Osteoblast (primary cell): Measurements from ENCODE around the gene POT1. TPM values are rescaled to one million over a fixed set of nuclear protein-coding genes. Genes with fewer than 3 reads are reported as not detected.

Source experiments
- DNase-seq: peaks from one replicate; pipeline ENCODE4 v3.0.0; 2011; ENCODE audit warnings: low spot score, mixed read lengths; ENCODE audit not compliant: insufficient read length; ENCODE audit errors: missing footprints
- H2AFZ ChIP-seq: 2 replicates; pipeline ENCODE4 v1.6.0; 2011; ENCODE audit warnings: mild to moderate bottlenecking, low read length
- H3K27ac ChIP-seq: 2 replicates; pipeline ENCODE4 v1.5.1; 2011; ENCODE audit warnings: mild to moderate bottlenecking, low read depth, low read length, moderate library complexity
- H3K27me3 ChIP-seq: 2 replicates; pipeline ENCODE4 v1.6.0; 2012; ENCODE audit warnings: mild to moderate bottlenecking, control low read depth, inconsistent platforms, low read length, moderate library complexity; ENCODE audit not compliant: insufficient read depth
- H3K36me3 ChIP-seq: 2 replicates; pipeline ENCODE4 v1.5.1; 2011; ENCODE audit warnings: mild to moderate bottlenecking, low read length, control low read depth, moderate library complexity; ENCODE audit not compliant: insufficient read depth
- H3K4me1 ChIP-seq: 2 replicates; pipeline ENCODE4 v1.5.1; 2011; ENCODE audit warnings: mild to moderate bottlenecking, low read length, control low read depth, moderate library complexity; ENCODE audit not compliant: insufficient read depth
- H3K4me2 ChIP-seq: 2 replicates; pipeline ENCODE4 v1.6.0; 2011; ENCODE audit warnings: mild to moderate bottlenecking, low read length; ENCODE audit not compliant: insufficient read depth
- H3K4me3 ChIP-seq: fragments of 200-600 bp; sonication (generic); 3 replicates; pipeline ENCODE4 v1.5.1; 2012; ENCODE audit warnings: mild to moderate bottlenecking, low read length, inconsistent platforms; ENCODE audit not compliant: insufficient read depth
- H3K79me2 ChIP-seq: 2 replicates; pipeline ENCODE4 v1.6.0; 2012; ENCODE audit warnings: mild to moderate bottlenecking, low read length, control low read depth, inconsistent platforms; ENCODE audit not compliant: insufficient read depth
- H3K9me3 ChIP-seq: 2 replicates; pipeline ENCODE4 v1.5.1; 2011; ENCODE audit warnings: low read depth, low read length, control low read depth
- H4K20me1 ChIP-seq: 2 replicates; pipeline ENCODE4 v1.6.0; 2012; ENCODE audit warnings: mild to moderate bottlenecking, low read length, control low read depth; ENCODE audit not compliant: insufficient read depth
- CTCF ChIP-seq: IDR thresholded peaks from 2 replicates; pipeline ENCODE4 v1.5.1; 2011; ENCODE audit warnings: mild to moderate bottlenecking, low read depth, low read length, moderate library complexity; ENCODE audit errors: extremely low read depth
- total RNA-seq: library from RNA; depleted of rRNA; stranded (reverse); fragments of >200 nt; gene quantifications from 2 replicates; pipeline ENCODE4 v1.2.3, GENCODE V29; 2012

POT1 gene
- total RNA-seq, 1 donor = 23.5 TPM

- no peak for TF ChIP-seq CTCF
- H2AFZ ChIP-seq = no peak overlapping the region
- H3K36me3 ChIP-seq = no peaks in the 10 kb centered on the region
- no peaks in the 10 kb centered on the region for H3K27me3 ChIP-seq
- no peaks in the 10 kb centered on the region for H3K4me1 ChIP-seq
- H3K9me3 ChIP-seq = no peaks in the 10 kb centered on the region
- no peak overlapping the region for H3K4me3 ChIP-seq
- H4K20me1 ChIP-seq = no peaks in the 10 kb centered on the region
- H3K79me2 ChIP-seq = no peaks in the 10 kb centered on the region
- no peak overlapping the region for H3K27ac ChIP-seq
- peak overlapping the region; percentile 4 for H3K4me2 ChIP-seq
- no peak for DNase-seq
These were observed 138.2 kb downstream of the POT1 start for GRCh38 chr7:124791426-124791825.

- TF ChIP-seq CTCF = no peak
- Histone ChIP-seq H3K4me2 (peak overlapping the region; percentile 50), H2AFZ (peak overlapping the region; percentile 46), H3K36me3 (no peaks in the 10 kb centered on the region), H3K4me1 (no peaks in the 10 kb centered on the region), H3K27me3 (no peaks in the 10 kb centered on the region), H3K9me3 (no peaks in the 10 kb centered on the region), H3K79me2 (no peaks in the 10 kb centered on the region), H3K27ac (no peak overlapping the region), H3K4me3 (peak overlapping the region; percentile 46), H4K20me1 (no peaks in the 10 kb centered on the region)
- no peak for DNase-seq
These were observed 139.0 kb downstream of the POT1 start for GRCh38 chr7:124790645-124791044.

DNA sequence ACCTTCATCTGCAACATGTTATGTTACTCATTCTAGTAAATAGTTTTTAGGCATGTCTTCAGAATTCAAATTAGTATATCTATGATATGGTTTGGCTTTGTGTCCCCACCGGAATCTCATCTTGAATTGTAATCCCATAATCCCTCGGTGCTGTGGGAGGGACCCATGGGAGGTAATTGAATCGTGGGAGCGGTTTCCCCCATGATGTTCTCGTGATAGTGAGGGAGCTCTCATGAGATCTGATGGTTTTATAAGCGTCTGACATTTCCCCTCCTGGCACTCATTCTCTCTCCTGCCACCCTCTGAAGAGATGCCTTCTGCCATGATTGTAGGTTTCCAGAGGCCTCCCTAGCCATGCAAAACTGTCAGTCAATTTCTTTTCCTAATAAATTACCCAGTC, 143.6 kb downstream of the POT1 start:
- TF ChIP-seq CTCF = no peak
- Histone ChIP-seq H3K4me2 (no peak overlapping the region), H3K9me3 (no peaks in the 10 kb centered on the region), H3K79me2 (no peaks in the 10 kb centered on the region), H3K27me3 (no peaks in the 10 kb centered on the region), H3K36me3 (no peaks in the 10 kb centered on the region), H2AFZ (peak overlapping the region; percentile 49), H3K4me1 (no peaks in the 10 kb centered on the region), H4K20me1 (no peaks in the 10 kb centered on the region), H3K4me3 (no peak overlapping the region), H3K27ac (no peak overlapping the region)
- no peak for DNase-seq

GRCh38 chr7:124784879-124785818, 144.5 kb downstream of the POT1 start:
- peak; percentile 87 for TF ChIP-seq CTCF
- no peaks in the 10 kb centered on the region for H4K20me1 ChIP-seq
- no peaks in the 10 kb centered on the region for H3K9me3 ChIP-seq
- no peaks in the 10 kb centered on the region for H3K79me2 ChIP-seq
- DNase-seq = peak; percentile 58
- H3K4me3 ChIP-seq = no peak overlapping the region
- no peak overlapping the region for H3K27ac ChIP-seq
- no peaks in the 10 kb centered on the region for H3K36me3 ChIP-seq
- H2AFZ ChIP-seq = no peak overlapping the region
- no peak overlapping the region for H3K4me2 ChIP-seq
- H3K27me3 ChIP-seq = no peaks in the 10 kb centered on the region
- H3K4me1 ChIP-seq = no peaks in the 10 kb centered on the region
